ENCODE data around the gene MYORG. TPM values are rescaled to one million over a fixed set of nuclear protein-coding genes. Genes with fewer than 3 reads are reported as not detected.
A peak's percentile ranks its signal among the peaks of the same experiment; 100 is the strongest.
"Not testable (repeated sequence)": the region's sequence is repeated elsewhere in the genome, so short reads cannot be mapped to it uniquely, and the experiment has no call there.

Gene MYORG
- total RNA-seq, 4 donors from 2014 or later: 42.0 to 113 (median 66.3) TPM

- Histone ChIP-seq H3K27me3 (no peaks in the 10 kb centered on the region), H3K27ac (no peak overlapping the region), H3K36me3 (peaks cover 0 to 14% (median 4%) of the 10 kb centered on the region in 4 donors), H3K4me1 (no peaks in the 10 kb centered on the region), H3K4me3 (no peak overlapping the region), H3K9me3 (no peaks in the 10 kb centered on the region)
- intact Hi-C loops (cut with DNase I; ENCODE audit: low total_unique reads): no loop called here
- DNase-seq: no peak
- WGBS, 2 donors (ENCODE audit: low coverage in 1 of 2): 83 to 89% methylated on average over 1 to 2 of the region's 2 CpGs
- TF ChIP-seq POLR2AphosphoS5 (IDR thresholded peaks at IDR 0.05): no peak
- TF ChIP-seq, protein P1, sequence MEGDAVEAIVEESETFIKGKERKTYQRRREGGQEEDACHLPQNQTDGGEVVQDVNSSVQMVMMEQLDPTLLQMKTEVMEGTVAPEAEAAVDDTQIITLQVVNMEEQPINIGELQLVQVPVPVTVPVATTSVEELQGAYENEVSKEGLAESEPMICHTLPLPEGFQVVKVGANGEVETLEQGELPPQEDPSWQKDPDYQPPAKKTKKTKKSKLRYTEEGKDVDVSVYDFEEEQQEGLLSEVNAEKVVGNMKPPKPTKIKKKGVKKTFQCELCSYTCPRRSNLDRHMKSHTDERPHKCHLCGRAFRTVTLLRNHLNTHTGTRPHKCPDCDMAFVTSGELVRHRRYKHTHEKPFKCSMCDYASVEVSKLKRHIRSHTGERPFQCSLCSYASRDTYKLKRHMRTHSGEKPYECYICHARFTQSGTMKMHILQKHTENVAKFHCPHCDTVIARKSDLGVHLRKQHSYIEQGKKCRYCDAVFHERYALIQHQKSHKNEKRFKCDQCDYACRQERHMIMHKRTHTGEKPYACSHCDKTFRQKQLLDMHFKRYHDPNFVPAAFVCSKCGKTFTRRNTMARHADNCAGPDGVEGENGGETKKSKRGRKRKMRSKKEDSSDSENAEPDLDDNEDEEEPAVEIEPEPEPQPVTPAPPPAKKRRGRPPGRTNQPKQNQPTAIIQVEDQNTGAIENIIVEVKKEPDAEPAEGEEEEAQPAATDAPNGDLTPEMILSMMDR (IDR thresholded peaks at IDR 0.05): no peak
- no peak for TF ChIP-seq EP300 (IDR thresholded peaks at IDR 0.05; ENCODE audit: low read depth)
- TF ChIP-seq POLR2A (IDR thresholded peaks at IDR 0.05): no peak
- in situ Hi-C loops (cut with MboI; ENCODE audit: low pct_ligation_motif_present in 1 of 4, low pct_unique_long_range_greater_than_20kb in 1 of 4, low sequenced_read_pairs in 3 of 4): no loop called here
Observed at GRCh38 chr9:34366365-34366764, 10.3 kb downstream of the MYORG start.

DNA sequence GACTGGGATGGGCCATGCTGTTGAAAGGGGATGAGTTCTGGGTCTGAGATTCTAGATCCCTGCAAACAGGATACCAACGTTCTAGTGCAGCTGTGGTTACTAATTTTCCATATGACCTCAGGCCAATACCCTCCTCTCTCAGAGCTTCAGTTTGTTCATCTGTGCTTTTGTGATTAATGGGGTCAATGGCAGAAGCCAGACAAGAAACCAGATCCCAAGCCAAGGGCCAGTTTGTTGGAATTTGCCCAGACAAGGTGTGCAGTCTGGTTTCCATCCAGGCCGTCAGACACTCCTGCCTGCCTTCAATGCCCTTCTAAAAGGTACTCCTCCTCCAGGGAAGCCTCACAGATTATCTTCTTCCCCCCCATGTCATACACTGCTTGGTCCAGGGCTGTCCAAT, 11.4 kb downstream of the MYORG start:
- no peak overlapping the region for H3K27ac ChIP-seq
- H3K27me3 ChIP-seq: no peaks in the 10 kb centered on the region
- intact Hi-C loops (cut with DNase I; ENCODE audit: low total_unique reads) (no loop called here), in situ Hi-C loops (cut with MboI; ENCODE audit: low pct_ligation_motif_present in 1 of 4, low pct_unique_long_range_greater_than_20kb in 1 of 4, low sequenced_read_pairs in 3 of 4) (no loop called here)
- 57 to 62% methylated on average over 1 to 2 of the region's 2 CpGs for WGBS, 2 donors (ENCODE audit: low coverage in 1 of 2)
- no peak overlapping the region for H3K4me3 ChIP-seq
- H3K36me3 ChIP-seq: peaks cover 0 to 6% (median 3%) of the 10 kb centered on the region in 4 donors
- DNase-seq: no peak
- no peaks in the 10 kb centered on the region for H3K4me1 ChIP-seq
- TF ChIP-seq, protein P1 (IDR thresholded peaks at IDR 0.05): no peak
- no peak for TF ChIP-seq EP300 (IDR thresholded peaks at IDR 0.05; ENCODE audit: low read depth)
- TF ChIP-seq POLR2AphosphoS5 (IDR thresholded peaks at IDR 0.05): no peak
- no peak for TF ChIP-seq POLR2A (IDR thresholded peaks at IDR 0.05)
- H3K9me3 ChIP-seq: no peaks in the 10 kb centered on the region

GRCh38 chr9:34363619-34364351, 12.9 kb downstream of the MYORG start:
- H3K27ac ChIP-seq: peak overlapping the region in 1 of 4 donors; percentile 31
- H3K36me3 ChIP-seq: peaks cover 0 to 6% (median 0%) of the 10 kb centered on the region in 4 donors
- intact Hi-C loops (cut with DNase I; ENCODE audit: low total_unique reads) (no loop called here), in situ Hi-C loops (cut with MboI; ENCODE audit: low pct_ligation_motif_present in 1 of 4, low pct_unique_long_range_greater_than_20kb in 1 of 4, low sequenced_read_pairs in 3 of 4) (no loop called here)
- H3K4me1 ChIP-seq: no peaks in the 10 kb centered on the region
- H3K9me3 ChIP-seq: no peaks in the 10 kb centered on the region
- DNase-seq: no peak
- H3K4me3 ChIP-seq: no peak overlapping the region
- H3K27me3 ChIP-seq: no peaks in the 10 kb centered on the region
- TF ChIP-seq POLR2AphosphoS5 (IDR thresholded peaks at IDR 0.05): no peak
- no peak for TF ChIP-seq POLR2A (IDR thresholded peaks at IDR 0.05)
- TF ChIP-seq, protein P1 (IDR thresholded peaks at IDR 0.05): no peak
- TF ChIP-seq EP300 (IDR thresholded peaks at IDR 0.05; ENCODE audit: low read depth): no peak
- WGBS, 2 donors (ENCODE audit: low coverage in 1 of 2): 66 to 74% methylated on average over 12 to 13 of the region's 13 CpGs

DNA sequence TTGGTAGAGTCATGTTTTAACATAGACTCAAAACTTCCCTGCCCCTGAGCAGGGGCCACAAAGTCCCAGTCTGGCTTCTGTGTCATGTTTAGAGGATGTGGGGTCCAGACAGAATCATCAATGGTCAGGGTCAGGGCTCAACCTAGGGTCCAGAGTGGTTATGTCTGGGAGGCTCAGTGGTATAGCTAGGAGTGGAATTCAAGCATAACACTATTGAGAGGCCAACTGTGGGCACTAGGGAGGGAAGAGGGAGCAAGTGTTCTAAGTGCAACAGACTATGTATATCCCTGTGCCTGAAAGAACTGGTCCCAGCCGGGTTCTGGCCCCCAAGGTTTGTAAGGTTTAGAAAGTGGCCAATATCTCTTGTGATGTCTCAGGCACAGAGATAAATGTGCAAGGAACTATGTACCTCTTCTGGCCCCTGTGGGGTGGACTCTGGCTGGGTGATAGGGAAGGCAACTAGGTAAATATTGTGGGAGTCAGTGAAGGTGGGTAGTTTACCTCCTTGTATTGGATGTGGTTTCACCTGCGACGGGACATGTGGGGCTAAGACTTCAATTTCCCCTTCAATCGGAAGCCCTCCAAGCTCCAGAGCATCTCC, 14.0 kb downstream of the MYORG start:
- DNase-seq: no peak

DNA sequence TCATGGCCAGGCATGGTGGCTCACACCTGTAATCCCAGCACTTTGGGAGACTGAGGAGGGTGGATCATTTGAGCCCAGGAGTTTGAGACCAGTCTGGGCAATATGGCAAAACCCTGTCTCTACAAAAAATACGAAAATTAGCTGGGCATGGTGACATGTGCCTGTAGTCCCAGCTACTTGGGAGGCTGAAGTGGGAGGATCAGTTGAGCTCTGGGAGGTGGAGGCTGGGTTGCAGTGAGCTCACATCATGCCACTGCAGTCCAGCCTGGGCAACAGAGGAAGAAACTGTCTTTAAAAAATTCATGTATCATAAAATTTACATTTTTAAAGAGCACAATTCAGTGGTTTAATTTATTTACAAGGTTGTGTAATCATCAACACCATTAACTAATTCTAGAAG, 23.7 kb downstream of the MYORG start:
- DNase-seq; H3K36me3 ChIP-seq; H3K4me3 ChIP-seq; H3K4me1 ChIP-seq; intact Hi-C loops (cut with DNase I; ENCODE audit: low total_unique reads); H3K27ac ChIP-seq; in situ Hi-C loops (cut with MboI; ENCODE audit: low pct_ligation_motif_present in 1 of 4, low pct_unique_long_range_greater_than_20kb in 1 of 4, low sequenced_read_pairs in 3 of 4); H3K27me3 ChIP-seq: not testable (repeated sequence)
- peaks cover 5 to 19% of the 10 kb centered on the region in 2 donors for H3K9me3 ChIP-seq
- 84% methylated on average over 1 of the region's 1 CpG; no CpG with 5 or more reads in 1 of the 2 donors for WGBS, 2 donors (ENCODE audit: low coverage in 1 of 2)

More for the DNA sequence above, 14.0 kb downstream of the MYORG start:
- Histone ChIP-seq H3K4me3 (no peak overlapping the region), H3K4me1 (no peaks in the 10 kb centered on the region), H3K27me3 (no peaks in the 10 kb centered on the region), H3K36me3 (no peaks in the 10 kb centered on the region), H3K9me3 (no peaks in the 10 kb centered on the region), H3K27ac (no peak overlapping the region)
- intact Hi-C loops (cut with DNase I; ENCODE audit: low total_unique reads) (no loop called here), in situ Hi-C loops (cut with MboI; ENCODE audit: low pct_ligation_motif_present in 1 of 4, low pct_unique_long_range_greater_than_20kb in 1 of 4, low sequenced_read_pairs in 3 of 4) (no loop called here)
- WGBS, 2 donors (ENCODE audit: low coverage in 1 of 2): 87% methylated on average over 4 of the region's 4 CpGs; no CpG with 5 or more reads in 1 of the 2 donors
- TF ChIP-seq POLR2A (IDR thresholded peaks at IDR 0.05) (no peak), POLR2AphosphoS5 (IDR thresholded peaks at IDR 0.05) (no peak), EP300 (IDR thresholded peaks at IDR 0.05; ENCODE audit: low read depth) (no peak)

- in situ Hi-C loops (cut with MboI; ENCODE audit: low pct_ligation_motif_present in 1 of 4, low pct_unique_long_range_greater_than_20kb in 1 of 4, low sequenced_read_pairs in 3 of 4); H3K4me1 ChIP-seq; H3K4me3 ChIP-seq; H3K27ac ChIP-seq; H3K27me3 ChIP-seq; H3K36me3 ChIP-seq; DNase-seq; intact Hi-C loops (cut with DNase I; ENCODE audit: low total_unique reads): not testable (repeated sequence)
- WGBS, 2 donors (ENCODE audit: low coverage in 1 of 2): 59 to 69% methylated on average over 3 to 7 of the region's 7 CpGs
- H3K9me3 ChIP-seq: peaks cover 5 to 17% of the 10 kb centered on the region in 2 donors
Observed at GRCh38 chr9:34352122-34352652, 24.5 kb downstream of the MYORG start.

All from transverse colon (tissue), 4 donors.